Mucosa of rectum (tissue), 2 donors: Measurements from ENCODE around the gene GOLPH3L.
"Not testable (repeated sequence)": the region's sequence is repeated elsewhere in the genome, so short reads cannot be mapped to it uniquely, and the experiment has no call there.

Experiments
- H3K27ac ChIP-seq, 2 donors: one replicate each; pipeline ENCODE4 v1.7.0; 2013; ENCODE audit warnings: inconsistent platforms in 2 of 2, low read depth in 2 of 2, low read length in 2 of 2
- H3K27me3 ChIP-seq, 2 donors: one replicate each; pipeline ENCODE4 v1.7.0; 2013; ENCODE audit warnings: low read length in 2 of 2; ENCODE audit not compliant: control insufficient read depth in 2 of 2, insufficient read depth in 2 of 2
- H3K36me3 ChIP-seq, 2 donors: one replicate each; pipeline ENCODE4 v1.7.0; 2013; ENCODE audit warnings: low read length in 2 of 2; ENCODE audit not compliant: control insufficient read depth in 2 of 2, insufficient read depth in 2 of 2
- H3K4me1 ChIP-seq, 2 donors: one replicate each; pipeline ENCODE4 v1.7.0; 2013; ENCODE audit warnings: low read length in 2 of 2, mild to moderate bottlenecking in 1 of 2; ENCODE audit not compliant: control insufficient read depth in 2 of 2, insufficient read depth in 2 of 2
- H3K4me3 ChIP-seq, 2 donors: one replicate each; pipeline ENCODE4 v1.7.0; 2013; ENCODE audit warnings: low read length in 2 of 2
- H3K9ac ChIP-seq, 2 donors: one replicate each; pipeline ENCODE4 v1.7.0; 2013; ENCODE audit warnings: low read length in 2 of 2, low read depth in 1 of 2, mild to moderate bottlenecking in 1 of 2
- H3K9me3 ChIP-seq, 2 donors: one replicate each; pipeline ENCODE4 v1.7.0; 2013; ENCODE audit warnings: low read length in 2 of 2; ENCODE audit not compliant: control insufficient read depth in 2 of 2
- donor health status: healthy.
- donor health status: Normal muscosa, but diverticular disease.

GOLPH3L gene

DNA sequence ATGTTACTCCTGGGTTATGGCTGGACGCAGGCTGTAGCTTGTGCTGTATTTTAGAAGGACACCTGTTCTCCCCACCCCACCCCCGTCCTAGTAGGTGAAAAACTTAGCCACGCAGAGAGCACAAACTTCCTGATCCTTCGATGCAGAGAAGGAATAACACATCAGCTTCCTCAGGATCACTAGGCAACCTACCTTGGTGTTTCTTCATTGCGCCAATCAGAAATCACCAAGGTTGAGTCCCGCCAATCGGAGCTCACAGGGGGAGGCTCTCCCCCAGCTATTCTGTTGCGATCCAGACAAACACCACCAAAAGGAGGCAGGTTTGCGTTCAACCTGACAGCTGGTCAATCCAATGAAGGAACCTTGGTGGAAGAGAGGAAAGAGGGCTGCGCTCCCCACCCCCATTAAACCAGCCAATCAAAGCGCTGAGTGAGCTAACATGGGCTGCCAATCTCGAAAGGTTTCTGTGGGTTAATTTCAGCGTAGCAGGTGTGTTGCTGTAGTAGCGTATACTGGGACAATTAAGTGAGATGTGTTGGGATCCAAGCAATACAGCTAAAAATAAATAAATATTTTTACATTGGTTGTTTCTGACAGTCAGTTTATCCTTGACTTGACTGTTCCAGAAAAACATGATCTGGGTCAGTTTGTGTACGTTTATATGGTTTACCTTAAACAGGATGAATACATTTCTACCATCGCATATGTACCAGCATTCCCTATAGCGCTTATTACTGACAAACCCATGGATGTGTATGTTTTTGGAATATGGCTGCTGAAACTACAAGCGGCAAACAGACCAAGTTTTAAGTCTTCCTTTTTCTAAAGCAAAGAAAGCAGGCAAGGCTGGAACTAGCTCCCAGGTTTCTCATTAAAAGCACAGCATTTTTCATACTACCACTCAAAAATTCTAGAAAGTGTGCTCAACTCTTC lies at the start of gene GOLPH3L:
Gene GOLPH3L, minus strand, starts transcription at position 160 of the 933 bp plus-strand sequence. CDS start 2,316 bp downstream, outside the sequence.
- Histone ChIP-seq H3K4me1 (peaks cover 8 to 13% of the 10 kb centered on the region in 2 donors), H3K9me3 (no peaks in the 10 kb centered on the region), H3K27me3 (no peaks in the 10 kb centered on the region), H3K36me3 (peaks cover 18 to 21% of the 10 kb centered on the region in 2 donors), H3K9ac (peak within 1 kb of the TSS; percentile 73 to 76), H3K4me3 (peak within 1 kb of the TSS; percentile 84 to 97), H3K27ac (peak within 1 kb of the TSS; percentile 84)

DNA sequence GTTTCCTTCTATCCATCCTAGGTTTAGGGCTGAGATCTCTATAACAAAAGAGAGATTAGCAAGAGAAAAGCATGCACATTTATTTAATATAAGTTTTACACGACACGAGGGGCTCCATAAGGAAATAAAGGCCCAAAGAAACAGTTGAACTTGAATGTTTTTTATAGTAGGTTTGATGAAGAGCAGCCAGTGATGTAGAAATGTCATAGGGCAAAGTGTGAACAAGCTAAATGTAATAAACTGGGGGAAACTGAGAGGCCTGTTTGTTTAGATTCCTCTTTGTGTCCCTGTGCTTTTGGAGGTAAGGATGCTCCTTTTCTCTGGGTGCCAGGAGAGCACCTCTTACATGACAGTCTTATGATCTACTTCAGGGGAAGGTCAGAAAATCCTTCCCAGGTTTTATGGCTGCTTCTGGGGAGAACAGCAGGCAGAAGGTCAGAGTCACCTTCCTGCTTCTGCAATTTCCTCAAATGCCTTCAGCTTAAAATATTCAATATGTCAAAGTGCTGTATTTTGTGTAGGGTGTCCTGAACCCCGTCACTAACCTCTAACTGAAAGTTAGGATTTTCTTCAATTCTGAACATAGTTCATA lies 33.3 kb upstream of the GOLPH3L start:
- Histone ChIP-seq H3K9me3 (no peaks in the 10 kb centered on the region), H3K36me3 (peaks cover 9 to 13% of the 10 kb centered on the region in 2 donors), H3K9ac (no peak overlapping the region), H3K27me3 (no peaks in the 10 kb centered on the region), H3K27ac (peak overlapping the region; percentile 43 to 44), H3K4me1 (no peaks in the 10 kb centered on the region), H3K4me3 (no peak overlapping the region)

DNA sequence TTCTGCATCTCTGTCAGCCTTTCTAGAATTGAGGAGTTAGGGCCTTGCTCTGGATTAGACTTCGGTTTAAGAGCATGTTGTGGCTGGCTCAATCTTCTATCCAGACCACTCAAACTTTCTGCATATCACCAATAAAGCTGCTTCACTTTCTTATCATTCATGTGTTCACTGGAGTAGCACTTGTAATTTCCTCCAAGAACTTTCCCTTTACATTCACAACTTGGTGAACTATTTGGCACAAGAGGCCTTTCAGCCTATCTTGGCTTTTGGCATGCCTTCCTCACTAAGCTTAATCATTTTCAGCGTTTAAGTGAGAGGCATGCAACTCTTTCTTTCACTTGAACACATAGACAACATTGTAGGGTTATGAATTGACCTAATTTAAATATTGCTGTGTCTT lies 27.4 kb upstream of the GOLPH3L start:
- Histone ChIP-seq H3K9me3 (no peaks in the 10 kb centered on the region), H3K27me3 (no peaks in the 10 kb centered on the region), H3K4me3 (no peak overlapping the region), H3K4me1 (no peaks in the 10 kb centered on the region), H3K27ac (no peak overlapping the region), H3K36me3 (no peaks in the 10 kb centered on the region), H3K9ac (no peak overlapping the region)

DNA sequence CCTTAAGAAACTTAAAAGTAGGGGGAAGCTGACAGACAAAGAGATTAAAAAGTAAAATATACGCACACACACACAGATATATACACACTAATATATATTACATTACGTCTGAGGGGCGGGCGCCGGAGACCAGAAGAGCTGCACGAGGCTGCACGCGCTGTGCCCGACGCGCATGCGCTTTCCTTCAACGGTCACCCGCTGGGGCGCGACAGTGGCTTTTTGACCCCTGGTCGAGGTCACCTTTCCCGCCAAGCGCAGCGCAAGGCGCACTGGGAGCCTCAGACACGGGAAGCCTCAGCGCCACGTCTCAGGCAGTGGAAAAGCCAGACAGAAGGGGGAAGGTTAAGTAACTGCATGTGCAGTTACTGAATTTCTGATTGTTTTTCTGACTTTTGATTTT lies 23.7 kb upstream of the GOLPH3L start, which contains the start of gene HORMAD1:
Gene HORMAD1, minus strand, starts transcription at position 193 of the 400 bp plus-strand sequence. CDS start 1,390 bp downstream, outside the sequence.
- Histone ChIP-seq H3K9me3 (no peaks in the 10 kb centered on the region), H3K4me3 (no peak within 1 kb of the TSS), H3K4me1 (no peaks in the 10 kb centered on the region), H3K36me3 (no peaks in the 10 kb centered on the region), H3K27ac (no peak within 1 kb of the TSS), H3K27me3 (no peaks in the 10 kb centered on the region), H3K9ac (no peak within 1 kb of the TSS)

DNA sequence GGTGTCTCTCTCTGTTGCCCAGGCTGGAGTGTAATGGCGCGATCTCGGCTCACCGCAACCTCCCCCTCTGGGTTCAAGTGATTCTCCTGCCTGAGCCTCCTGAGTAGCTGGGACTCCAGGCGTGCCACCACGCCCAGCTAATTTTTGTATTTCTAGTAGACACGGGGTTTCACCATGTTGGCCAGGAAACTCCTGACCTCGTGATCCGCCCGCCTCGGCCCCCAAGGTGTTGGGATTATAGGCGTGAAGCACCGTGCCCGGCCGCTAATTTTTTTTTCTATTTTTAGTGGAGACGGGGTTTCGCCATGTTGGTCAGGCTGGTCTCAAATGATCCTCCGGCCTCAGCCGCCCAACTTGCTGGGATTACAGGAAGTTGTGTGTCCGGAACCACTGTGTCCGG lies 23.1 kb upstream of the GOLPH3L start:
- H3K27me3 ChIP-seq: no peaks in the 10 kb centered on the region

DNA sequence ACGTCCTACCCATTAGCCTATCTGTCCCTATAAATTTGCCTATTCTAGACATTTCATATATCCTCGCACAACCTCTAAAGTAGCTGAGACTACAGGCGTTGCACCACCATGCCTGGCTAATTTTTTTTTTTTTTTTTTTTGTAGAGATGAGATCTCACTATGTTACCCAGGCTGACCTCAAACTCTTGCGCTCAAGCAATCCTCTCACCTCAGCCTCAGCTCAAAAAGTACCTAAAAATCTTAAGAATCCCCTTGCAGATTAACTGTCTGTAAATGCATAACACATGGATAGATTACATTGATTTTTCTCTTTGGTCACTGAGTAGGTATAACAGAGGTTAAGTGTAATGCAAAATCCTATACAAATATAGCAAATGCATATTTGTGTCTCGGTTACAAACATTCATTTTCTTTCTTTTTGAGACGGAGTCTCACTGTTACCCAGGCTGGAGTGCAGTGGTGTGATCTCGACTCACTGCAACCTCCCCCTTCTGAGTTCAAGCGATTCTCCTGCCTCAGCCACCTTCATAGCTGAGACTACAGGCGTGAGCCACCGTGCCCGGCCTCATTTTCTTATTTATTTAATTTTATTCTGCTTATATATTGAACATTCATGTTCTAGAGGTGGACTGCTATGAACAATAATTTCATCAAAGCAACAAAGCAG lies 21.4 kb upstream of the GOLPH3L start:
- Histone ChIP-seq H3K4me3 (no peak overlapping the region), H3K27ac (no peak overlapping the region), H3K9ac (no peak overlapping the region), H3K36me3 (no peaks in the 10 kb centered on the region), H3K4me1 (no peaks in the 10 kb centered on the region), H3K9me3 (no peaks in the 10 kb centered on the region), H3K27me3 (no peaks in the 10 kb centered on the region)

More for the DNA sequence above, 23.1 kb upstream of the GOLPH3L start:
- Histone ChIP-seq H3K9ac (no peak overlapping the region), H3K4me1 (no peaks in the 10 kb centered on the region), H3K27ac (no peak overlapping the region), H3K36me3 (no peaks in the 10 kb centered on the region), H3K9me3 (no peaks in the 10 kb centered on the region), H3K4me3 (no peak overlapping the region)

DNA sequence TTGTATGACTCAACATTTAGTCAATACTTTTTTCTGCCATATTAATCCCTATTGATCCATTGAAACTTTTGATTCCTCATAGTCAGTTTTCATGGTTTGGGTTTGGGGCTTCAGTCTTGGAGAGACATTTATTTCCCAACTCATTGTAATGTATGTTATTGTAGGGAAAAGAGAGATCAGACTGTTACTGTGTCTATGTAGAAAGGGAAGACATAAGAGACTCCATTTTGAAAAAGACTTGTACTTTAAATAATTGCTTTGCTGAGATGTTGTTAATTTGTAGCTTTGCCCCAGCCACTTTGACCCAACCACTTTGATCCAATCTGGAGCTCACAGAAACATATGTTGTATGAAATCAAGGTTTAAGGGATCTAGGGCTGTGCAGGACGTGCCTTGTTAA lies 12.1 kb upstream of the GOLPH3L start:
- H3K27me3 ChIP-seq, H3K4me1 ChIP-seq, H3K36me3 ChIP-seq, H3K9ac ChIP-seq, H3K27ac ChIP-seq, H3K9me3 ChIP-seq, H3K4me3 ChIP-seq: not testable (repeated sequence)

DNA sequence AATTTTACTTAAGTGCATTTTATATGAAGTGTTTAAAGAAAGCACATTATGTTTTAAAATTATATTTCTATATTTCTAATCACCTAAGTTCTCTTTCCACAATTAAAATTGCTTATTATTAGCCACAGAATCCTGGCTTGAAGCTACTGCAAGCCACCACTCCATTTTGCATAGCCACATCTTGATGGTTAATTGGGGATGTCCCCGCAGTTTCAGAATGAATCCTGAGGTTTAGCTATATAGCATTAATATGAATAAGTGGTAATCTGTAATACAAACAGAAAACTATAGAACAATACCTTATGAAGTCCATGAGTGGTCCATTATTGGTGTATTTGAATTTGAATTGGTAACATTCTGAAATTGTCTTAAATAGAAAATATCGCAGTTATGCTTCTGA lies 11.6 kb upstream of the GOLPH3L start:
- Histone ChIP-seq H3K27ac (no peak overlapping the region), H3K9ac (no peak overlapping the region), H3K36me3 (no peaks in the 10 kb centered on the region), H3K27me3 (no peaks in the 10 kb centered on the region), H3K4me3 (no peak overlapping the region), H3K4me1 (no peaks in the 10 kb centered on the region), H3K9me3 (no peaks in the 10 kb centered on the region)

DNA sequence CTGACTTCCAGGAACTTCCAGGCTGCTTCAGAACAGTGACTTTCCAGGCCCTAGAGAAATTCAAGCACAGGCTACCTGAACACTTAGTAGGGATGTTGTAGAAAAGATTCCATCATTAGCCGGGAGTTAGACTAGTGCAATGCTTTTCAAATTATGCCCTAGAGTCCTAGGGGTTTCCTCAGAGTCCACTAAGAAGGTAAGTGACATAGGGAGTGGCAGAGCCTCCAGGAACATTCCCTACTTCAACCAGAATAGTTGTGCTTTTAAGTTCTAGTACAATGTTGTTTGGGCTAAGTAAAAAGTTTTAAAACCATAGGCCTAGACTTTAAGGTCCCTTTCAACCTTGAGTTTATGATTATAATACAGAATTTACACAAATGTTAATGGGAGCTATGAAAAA lies 9.1 kb upstream of the GOLPH3L start:
- no peak overlapping the region for H3K27ac ChIP-seq
- no peaks in the 10 kb centered on the region for H3K36me3 ChIP-seq
- no peak overlapping the region for H3K9ac ChIP-seq
- no peaks in the 10 kb centered on the region for H3K9me3 ChIP-seq
- H3K4me3 ChIP-seq: no peak overlapping the region
- H3K4me1 ChIP-seq: no peaks in the 10 kb centered on the region
- no peaks in the 10 kb centered on the region for H3K27me3 ChIP-seq

DNA sequence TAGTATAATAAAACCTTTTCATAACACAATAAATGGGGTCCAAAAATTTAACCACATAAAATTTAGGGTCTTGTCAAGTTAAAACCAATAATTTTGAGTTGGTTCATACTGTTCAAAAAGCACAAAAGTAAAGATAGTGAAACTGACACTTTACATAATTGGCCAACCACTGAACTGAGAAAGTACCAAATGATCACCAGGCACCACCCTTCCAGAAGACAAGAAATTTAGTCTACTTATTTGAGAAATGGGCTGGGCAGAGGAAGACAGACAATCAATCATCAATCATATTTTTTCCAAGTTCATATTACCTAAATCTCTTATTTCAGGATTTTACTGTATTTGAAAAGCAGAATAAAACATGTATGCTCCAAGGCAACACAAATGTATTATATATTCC lies 6.5 kb upstream of the GOLPH3L start:
- H3K4me3 ChIP-seq: no peak overlapping the region
- H3K9ac ChIP-seq: no peak overlapping the region
- H3K9me3 ChIP-seq: no peaks in the 10 kb centered on the region
- H3K27ac ChIP-seq: no peak overlapping the region
- H3K36me3 ChIP-seq: no peaks in the 10 kb centered on the region
- no peaks in the 10 kb centered on the region for H3K4me1 ChIP-seq
- H3K27me3 ChIP-seq: no peaks in the 10 kb centered on the region
